H1 (cell line): Measurements from ENCODE around the gene POU2F2. TPM values are rescaled to one million over a fixed set of nuclear protein-coding genes. Genes with fewer than 3 reads are reported as not detected.

Source experiments
- CTCF ChIA-PET: fragments of 300-600 bp; sonication (Branson Sonifier 250); formaldehyde crosslinking; loops from one replicate; lab custom pipeline; 2021; ENCODE audit not compliant: partially characterized antibody; lab: Charles Lee
- POLR2A ChIA-PET: fragments of 300-600 bp; sonication (Branson Sonifier 250); formaldehyde crosslinking; loops from one replicate; lab custom pipeline; 2021; ENCODE audit warnings: inconsistent platforms; ENCODE audit not compliant: partially characterized antibody; lab: Charles Lee
- DNase-seq, 2 experiments: peaks; one replicate each; pipeline versions ENCODE4 v3.0.0 to v3.0.0-alpha.2; 2010 to 2022; ENCODE audit warnings: low spot score in 2 of 2, low read depth in 1 of 2, mixed read lengths in 1 of 2
- FAIRE-seq: peaks from 2 replicates; lab custom pipeline; 2011; peaks lifted over from hg19 to GRCh38; lab: Jason Lieb, UNC
- H2AFZ ChIP-seq: 2 replicates; pipeline ENCODE4 v1.8.1; 2012; ENCODE audit warnings: low read length, inconsistent platforms
- H2AK5ac ChIP-seq: 2 replicates; pipeline ENCODE4 v1.6.1; 2013; ENCODE audit warnings: low read depth, low read length
- H2BK120ac ChIP-seq: replicated peaks from 2 replicates; pipeline ENCODE3; 2013; ENCODE audit warnings: low read depth, low read length, inconsistent platforms
- H2BK12ac ChIP-seq: 2 replicates; pipeline ENCODE4 v1.6.1; 2013; ENCODE audit warnings: low read depth, low read length
- H2BK15ac ChIP-seq: 2 replicates; pipeline ENCODE4 v1.6.1; 2013; ENCODE audit warnings: low read length
- H2BK20ac ChIP-seq: 2 replicates; pipeline ENCODE4 v1.6.1; 2013; ENCODE audit warnings: low read length
- H2BK5ac ChIP-seq: 2 replicates; pipeline ENCODE4 v1.6.1; 2013; ENCODE audit warnings: low read depth, low read length
- H3K14ac ChIP-seq: 2 replicates; pipeline ENCODE4 v1.6.1; 2013; ENCODE audit warnings: inconsistent platforms; ENCODE audit not compliant: insufficient read length
- H3K18ac ChIP-seq: 2 replicates; pipeline ENCODE4 v1.6.1; 2013; ENCODE audit warnings: low read length; ENCODE audit errors: extremely low read depth
- H3K23ac ChIP-seq: 2 replicates; pipeline ENCODE4 v1.6.1; 2013; ENCODE audit warnings: inconsistent platforms; ENCODE audit not compliant: insufficient read length
- H3K23me2 ChIP-seq: 2 replicates; pipeline ENCODE4 v1.6.1; 2013; ENCODE audit warnings: low read depth, low read length
- H3K27ac ChIP-seq: 2 replicates; pipeline ENCODE4 v1.6.1; 2011; ENCODE audit warnings: low read depth, low read length, inconsistent platforms
- H3K27me3 ChIP-seq, 4 experiments: replicated peaks in 1 of 4; 1 replicate in 1 of 4; 2 replicates in 3 of 4; pipeline versions ENCODE4 v1.6.1 to v1.8.1; 2011 to 2013; ENCODE audit warnings: low read length in 3 of 4, mild to moderate bottlenecking in 3 of 4, inconsistent platforms in 2 of 4, mixed read lengths in 2 of 4, moderate library complexity in 1 of 4; ENCODE audit not compliant: control insufficient read depth in 3 of 4, insufficient read depth in 3 of 4; ENCODE audit errors: extremely low read depth in 1 of 4
- H3K36me3 ChIP-seq, 4 experiments: 2 replicates each; pipeline versions ENCODE4 v1.6.1 to v1.8.1; 2011 to 2013; ENCODE audit warnings: mild to moderate bottlenecking in 4 of 4, low read length in 3 of 4, moderate library complexity in 2 of 4, control low read depth in 1 of 4, inconsistent platforms in 1 of 4; ENCODE audit not compliant: insufficient read depth in 4 of 4, control insufficient read depth in 2 of 4
- H3K4ac ChIP-seq: replicated peaks from 2 replicates; pipeline ENCODE3; 2013; ENCODE audit warnings: low read length, low read depth, mixed read lengths, inconsistent platforms; ENCODE audit not compliant: insufficient read length
- H3K4me1 ChIP-seq, 4 experiments: replicated peaks in 1 of 4; 1 replicate in 1 of 4; 2 replicates in 3 of 4; pipeline versions ENCODE4 v1.6.1 to v1.8.1; 2011 to 2013; ENCODE audit warnings: low read length in 3 of 4, inconsistent platforms in 2 of 4, mixed read lengths in 1 of 4; ENCODE audit not compliant: insufficient read depth in 4 of 4, control insufficient read depth in 3 of 4
- H3K4me2 ChIP-seq, 2 experiments: 2 replicates each; pipeline versions ENCODE4 v1.6.1 to v1.8.1; 2011 to 2013; ENCODE audit warnings: low read depth in 2 of 2, low read length in 2 of 2, control low read depth in 1 of 2, inconsistent platforms in 1 of 2, mild to moderate bottlenecking in 1 of 2; ENCODE audit not compliant: insufficient read depth in 1 of 2
- H3K4me3 ChIP-seq, 4 experiments: fragments of 200-600, 300-600 bp in 1 of 4; sonication (generic), shearing (Covaris generic), sonication (Bioruptor Twin) in 1 of 4; 2 replicates each; pipeline versions ENCODE4 v1.5.1 to v1.8.1; 2011 to 2016; ENCODE audit warnings: low read length in 4 of 4, low read depth in 3 of 4, control low read depth in 2 of 4, inconsistent platforms in 2 of 4, mild to moderate bottlenecking in 2 of 4, mixed read lengths in 1 of 4, moderate library complexity in 1 of 4; ENCODE audit not compliant: insufficient read depth in 2 of 4; ENCODE audit errors: extremely low read depth in 1 of 4
- H3K56ac ChIP-seq: replicated peaks from 2 replicates; pipeline ENCODE3; 2013; ENCODE audit warnings: low read depth, mild to moderate bottlenecking, mixed read lengths, low read length, inconsistent platforms; ENCODE audit not compliant: insufficient read length
- H3K79me1 ChIP-seq: 2 replicates; pipeline ENCODE4 v1.6.1; 2013; ENCODE audit warnings: low read depth, low read length, control low read depth
- H3K79me2 ChIP-seq, 2 experiments: 2 replicates each; pipeline versions ENCODE4 v1.6.1 to v1.8.1; 2012 to 2013; ENCODE audit warnings: low read length in 2 of 2, mild to moderate bottlenecking in 2 of 2, inconsistent platforms in 1 of 2; ENCODE audit not compliant: insufficient read depth in 2 of 2, control insufficient read depth in 1 of 2
- H3K9ac ChIP-seq, 4 experiments: replicated peaks in 1 of 4; 1 replicate in 1 of 4; 2 replicates in 3 of 4; pipeline versions ENCODE4 v1.6.1 to v1.8.1; 2011 to 2013; ENCODE audit warnings: low read depth in 3 of 4, low read length in 3 of 4, control low read depth in 2 of 4, mild to moderate bottlenecking in 2 of 4, moderate library complexity in 2 of 4, inconsistent platforms in 1 of 4; ENCODE audit errors: extremely low read depth in 1 of 4
- H3K9me3 ChIP-seq, 2 experiments: 2 replicates each; pipeline versions ENCODE4 v1.6.1 to v1.8.1; 2012 to 2013; ENCODE audit warnings: mild to moderate bottlenecking in 2 of 2, moderate library complexity in 2 of 2, control low read depth in 1 of 2, inconsistent platforms in 1 of 2, low read depth in 1 of 2, low read length in 1 of 2, mixed read lengths in 1 of 2; ENCODE audit not compliant: insufficient read depth in 2 of 2
- H4K20me1 ChIP-seq, 2 experiments: replicated peaks in 1 of 2; 2 replicates each; pipeline versions ENCODE3 to v1.8.1; 2011 to 2013; ENCODE audit warnings: inconsistent platforms in 2 of 2, low read length in 2 of 2, mild to moderate bottlenecking in 1 of 2; ENCODE audit not compliant: insufficient read depth in 2 of 2, control insufficient read depth in 1 of 2
- H4K5ac ChIP-seq: 2 replicates; pipeline ENCODE4 v1.6.1; 2013; ENCODE audit warnings: low read length, low read depth, mixed read lengths, inconsistent platforms; ENCODE audit not compliant: insufficient read length
- H4K8ac ChIP-seq: 2 replicates; pipeline ENCODE4 v1.8.0; 2013; ENCODE audit warnings: mild to moderate bottlenecking, moderate library complexity, low read length, inconsistent platforms; ENCODE audit not compliant: insufficient read depth; ENCODE audit errors: extremely low read depth
- H4K91ac ChIP-seq: replicated peaks from 2 replicates; pipeline ENCODE3; 2013; ENCODE audit warnings: low read length, mixed read lengths, inconsistent platforms; ENCODE audit not compliant: insufficient read length
- WGBS, 2 experiments: shearing (Covaris generic) in 1 of 2; methylation state at CpG; one replicate each; pipeline versions ENCODE4 v1.1.6 to v1.1.7; 2013 to 2015; ENCODE audit warnings: low lambda C conversion rate in 2 of 2, mixed read lengths in 2 of 2, inconsistent platforms in 1 of 2, low coverage in 1 of 2, missing lambda C conversion rate in 1 of 2; ENCODE audit not compliant: insufficient replicate concordance in 2 of 2, insufficient coverage in 1 of 2, insufficient read length in 1 of 2; ENCODE audit errors: extremely low coverage in 1 of 2, missing lambda C conversion rate in 1 of 2; 5-methylcytosine and 5-hydroxymethylcytosine counted together
- polyA plus RNA-seq, 7 experiments: library from polyadenylated mRNA; depleted of rRNA in 3 of 7; stranded (reverse) in 5 of 7; unstranded in 2 of 7; fragments of >200 nt in 5 of 7; fragments of 200-250 nt in 2 of 7; gene quantifications; 1 replicate in 5 of 7; 2 replicates in 1 of 7; 4 replicates in 1 of 7; pipeline versions ENCODE4 v1.2.1 to v1.2.3, GENCODE V29; 2011 to 2013; ENCODE audit warnings: missing spikeins in 2 of 7, mixed read lengths in 2 of 7
- total RNA-seq: library from RNA; stranded (reverse); fragmentation: NEBNext Ultra II Directional; extraction: Animal tissue kit (Norgen Biotek cat#: 25700); gene quantifications from 2 replicates; pipeline ENCODE4 v1.2.1, GENCODE V29; 2021

The POU2F2 gene
- total and polyA plus RNA-seq, 2 of the 8 experiments (the other 6 are each of a cell fraction or from before 2014, with no cell fraction given), result 5.0 to 6.1 TPM

DNA sequence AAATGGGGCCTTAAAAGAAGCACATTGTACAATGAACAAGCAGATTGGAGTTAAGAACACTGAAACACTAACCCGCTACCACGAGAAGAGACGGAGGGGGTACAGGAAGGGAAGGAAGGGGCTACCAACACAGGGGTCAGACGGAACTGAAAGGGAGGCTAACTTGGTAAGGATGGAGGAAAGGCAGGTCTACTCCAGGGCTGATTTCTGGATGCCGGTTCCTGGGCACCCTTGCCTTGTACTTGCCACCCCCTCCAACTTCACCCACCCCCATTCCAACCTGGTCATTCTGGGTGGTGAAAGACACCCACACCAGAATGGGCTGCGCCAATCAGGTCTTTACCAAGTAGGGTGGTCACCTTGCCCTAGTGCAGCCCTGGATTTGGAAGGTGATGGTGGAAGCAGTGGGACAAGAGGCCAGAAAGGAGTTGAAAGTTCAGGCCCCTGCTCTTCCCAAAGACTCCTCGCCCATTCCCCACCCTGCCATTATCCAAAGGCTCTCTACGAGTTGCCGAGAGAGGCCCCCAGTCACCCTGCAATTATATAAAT is 46.0 kb downstream of the POU2F2 start:
- Histone ChIP-seq H3K36me3 (peaks cover 0 to 8% (median 6%) of the 10 kb centered on the region in 4 experiments; a peak in 5 of 8 replicates), H3K79me2 (no peaks in the 10 kb centered on the region; a peak in 2 of 4 replicates), H4K8ac (no peak overlapping the region), H3K14ac (no peak overlapping the region), H2BK12ac (no peak overlapping the region; the same call in 1 of the 2 replicates), H4K91ac (no peak overlapping the region), H4K20me1 (peaks cover 0 to 8% of the 10 kb centered on the region in 2 experiments), H3K4me1 (peaks cover 0 to 9% (median 2%) of the 10 kb centered on the region in 4 experiments; a peak in 3 of 7 replicates), H3K4me2 (no peak overlapping the region), H3K27me3 (no peaks in the 10 kb centered on the region), H3K18ac (no peak overlapping the region), H2BK5ac (no peak overlapping the region), H3K23ac (no peak overlapping the region), H3K4me3 (no peak overlapping the region), H2BK15ac (peak overlapping the region; percentile 40; the same call in 1 of the 2 replicates), H3K79me1 (no peaks in the 10 kb centered on the region), H3K4ac (no peak overlapping the region), H3K9ac (no peak overlapping the region), H3K56ac (no peak overlapping the region), H2AFZ (no peak overlapping the region), H2AK5ac (no peak overlapping the region), H2BK120ac (no peak overlapping the region), H3K27ac (no peak overlapping the region), H3K9me3 (no peaks in the 10 kb centered on the region), H4K5ac (no peak overlapping the region), H3K23me2 (no peaks in the 10 kb centered on the region), H2BK20ac (no peak overlapping the region)
- DNase-seq (no peak), FAIRE-seq (no peak)
- ChIA-PET POLR2A (interaction anchor here (0.8 to 2.5 kb wide), 2 partner anchors 9 to 10 kb away, joined by 4 to 10 read pairs; partner anchors contain the start of gene ZNF574), CTCF (interaction anchor here (1.6 kb wide), 1 partner anchor 10 kb away, joined by 4 read pairs; no protein-coding TSS in a partner anchor)
- WGBS, 2 experiments, result 92% methylated on average over 9 of the region's 9 CpGs; no CpG with 5 or more reads in 1 of the 2 experiments
